GM19351 (cell line): ENCODE data around the gene SURF4.
"Not testable (repeated sequence)": the region's sequence is repeated elsewhere in the genome, so short reads cannot be mapped to it uniquely, and the experiment has no call there.

Experiments
- ATAC-seq: cut with Tn5 transposase; IDR thresholded peaks from one replicate; pipeline ENCODE4 v1.9.1; 2021; ENCODE audit warnings: mild to moderate bottlenecking, moderate library complexity; ENCODE audit not compliant: unreplicated experiment

The SURF4 gene

GRCh38 chr9:133397895-133398294 lies 22.0 kb upstream of the SURF4 start:
- ATAC-seq, result no peak

- ATAC-seq, result no peak
Measured at GRCh38 chr9:133397370-133397769, 21.5 kb upstream of the SURF4 start.

- ATAC-seq, result no peak
Measured at GRCh38 chr9:133396952-133397351, 21.1 kb upstream of the SURF4 start.

- ATAC-seq, result no peak
Measured at GRCh38 chr9:133394687-133395271, 18.9 kb upstream of the SURF4 start.

- ATAC-seq, result no peak
Measured at GRCh38 chr9:133393399-133393798, 17.5 kb upstream of the SURF4 start.

- ATAC-seq, result not testable (repeated sequence)
Measured at GRCh38 chr9:133392308-133392707, 16.4 kb upstream of the SURF4 start.

GRCh38 chr9:133391449-133391848 lies 15.6 kb upstream of the SURF4 start:
- ATAC-seq, result not testable (repeated sequence)

- ATAC-seq, result no peak
Measured at GRCh38 chr9:133390713-133391112, 14.9 kb upstream of the SURF4 start.

- no peak for ATAC-seq
Measured at GRCh38 chr9:133389562-133389961, 13.7 kb upstream of the SURF4 start.

- ATAC-seq, result no peak
Measured at GRCh38 chr9:133389025-133389557, 13.2 kb upstream of the SURF4 start.

GRCh38 chr9:133387680-133388079 lies 11.8 kb upstream of the SURF4 start:
- no peak for ATAC-seq

GRCh38 chr9:133386338-133386737 lies 10.5 kb upstream of the SURF4 start:
- no peak for ATAC-seq

GRCh38 chr9:133385452-133385851 lies 9.6 kb upstream of the SURF4 start:
- no peak for ATAC-seq

GRCh38 chr9:133384736-133385321 lies 9.0 kb upstream of the SURF4 start:
- no peak for ATAC-seq

- no peak for ATAC-seq
Measured at GRCh38 chr9:133383438-133383837, 7.6 kb upstream of the SURF4 start.

GRCh38 chr9:133382507-133383141 lies 6.8 kb upstream of the SURF4 start:
- ATAC-seq, result no peak

GRCh38 chr9:133380734-133381133 lies 4.9 kb upstream of the SURF4 start:
- ATAC-seq, result no peak

GRCh38 chr9:133379153-133380086 lies 3.6 kb upstream of the SURF4 start:
- ATAC-seq, result no peak

GRCh38 chr9:133378408-133378962 lies 2.6 kb upstream of the SURF4 start:
- ATAC-seq, result no peak

GRCh38 chr9:133377721-133378216 lies 1.9 kb upstream of the SURF4 start:
- no peak for ATAC-seq

GRCh38 chr9:133377280-133377679 lies 1.4 kb upstream of the SURF4 start:
- ATAC-seq, result not testable (repeated sequence)
